ENCODE results near the gene RANGAP1. TPM values are rescaled to one million over a fixed set of nuclear protein-coding genes. Genes with fewer than 3 reads are reported as not detected.
A peak's percentile ranks its signal among the peaks of the same experiment; 100 is the strongest.

RANGAP1 gene
- total and polyA plus RNA-seq, 2 of the 8 experiments (the other 6 are each of a cell fraction or from before 2014, with no cell fraction given) = 121 to 171 TPM

DNA sequence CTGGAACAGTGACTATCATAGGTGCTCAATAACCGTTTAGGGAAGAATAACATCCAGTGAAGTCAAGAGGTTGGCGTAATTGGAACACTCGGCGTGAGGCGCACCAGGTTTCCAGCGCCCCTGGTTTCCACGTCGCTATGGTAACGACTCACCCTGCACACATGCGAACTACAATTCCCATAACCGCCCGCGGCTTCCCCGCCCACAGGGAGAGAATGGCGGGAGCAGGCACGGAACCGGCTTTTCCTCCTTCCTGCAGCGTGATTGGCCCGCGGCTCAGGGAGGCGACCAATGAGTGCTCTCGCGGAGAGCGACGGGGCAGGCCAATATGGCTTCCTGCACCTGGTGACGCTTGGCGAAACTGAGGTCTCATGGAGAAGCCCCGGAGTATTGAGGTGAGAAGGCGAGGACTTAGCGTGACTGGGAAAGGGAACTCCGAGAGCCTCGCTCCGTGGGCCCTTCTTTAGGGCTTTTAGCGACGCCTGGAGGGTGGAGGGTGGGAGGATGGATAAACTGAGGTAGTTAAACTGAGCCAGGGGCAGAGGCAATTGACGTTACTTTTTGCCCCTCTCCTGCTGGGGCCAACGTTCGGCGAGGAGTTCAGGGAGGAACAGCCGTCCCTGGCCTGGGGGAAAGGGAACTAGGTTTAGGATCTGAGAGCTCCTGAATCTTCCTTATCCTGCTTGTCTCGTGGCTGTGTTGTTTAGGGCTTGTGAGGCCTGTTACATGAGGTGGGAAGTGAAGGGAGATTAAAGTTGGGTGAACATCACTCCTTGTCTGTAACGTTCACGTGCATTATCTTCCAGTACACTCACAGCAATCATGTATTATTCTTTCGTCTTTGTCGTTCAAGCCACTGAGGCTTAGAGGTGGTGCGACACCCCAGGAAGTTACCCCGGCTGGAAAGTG is 80.7 kb downstream of the RANGAP1 start, which contains the start of gene L3MBTL2 (continued):
- TF ChIP-seq EP300 (IDR thresholded peaks at IDR 0.05; ENCODE audit: borderline replicate concordance in 1 of 2, low read depth in 2 of 2, low read length in 2 of 2) = no peak
- peak; percentile 93 for TF ChIP-seq TAF1 (IDR thresholded peaks at IDR 0.05; ENCODE audit: low read depth, low read length)
- no peak for TF ChIP-seq CHD1 (IDR thresholded peaks at IDR 0.05; ENCODE audit: low read depth, low read length)
- no peak for TF ChIP-seq BACH1 (IDR thresholded peaks at IDR 0.05; ENCODE audit: low read length)
- TF ChIP-seq MAFK (IDR thresholded peaks at IDR 0.05; ENCODE audit: low read depth, low read length) = no peak
- TF ChIP-seq TBP (IDR thresholded peaks at IDR 0.05; ENCODE audit: low read depth, low read length) = peak; percentile 80
- TF ChIP-seq RAD21 (IDR thresholded peaks at IDR 0.05 in 1 of 2, conservative IDR thresholded peaks at IDR 0.05 in 1 of 2; ENCODE audit: low read depth in 2 of 2, low read length in 2 of 2) = no peak
- no peak for TF ChIP-seq JUND (IDR thresholded peaks at IDR 0.05; ENCODE audit: low read length)
- TF ChIP-seq CTBP2 (IDR thresholded peaks at IDR 0.05; ENCODE audit: borderline replicate concordance, insufficient read depth, insufficient read length, low read length) = no peak
- no peak for TF ChIP-seq EZH2 (IDR thresholded peaks at IDR 0.05; ENCODE audit: low read depth, low read length, severe bottlenecking)
- TF ChIP-seq CREB1 (IDR thresholded peaks at IDR 0.05) = 0 out of 2 replicates have a peak, but pooled peaks have one; percentile 30
- no peak for TF ChIP-seq EGR1 (IDR thresholded peaks at IDR 0.05; ENCODE audit: borderline replicate concordance, low read depth, low read length)
- no peak for TF ChIP-seq HDAC6 (IDR thresholded peaks at IDR 0.05; ENCODE audit: low read depth, low read length)
- TF ChIP-seq TAF7 (optimal IDR thresholded peaks at IDR 0.05; ENCODE audit: borderline replicate concordance, low read depth, low read length) = peak; percentile 71
- TF ChIP-seq SIRT6 (IDR thresholded peaks at IDR 0.05; ENCODE audit: low read length) = no peak
- TF ChIP-seq RFX5 (IDR thresholded peaks at IDR 0.05; ENCODE audit: borderline replicate concordance, low read depth, low read length) = no peak
- TF ChIP-seq HDAC2 (IDR thresholded peaks at IDR 0.05; ENCODE audit: borderline replicate concordance in 1 of 2, low read depth in 2 of 2, low read length in 2 of 2) = peak in 1 of 2 experiments; percentile 91; a peak in 1 of 4 replicates
- TF ChIP-seq ZNF274 (IDR thresholded peaks at IDR 0.05; ENCODE audit: borderline replicate concordance, extremely low read depth, low read length) = no peak
- peak; percentile 97 for TF ChIP-seq YY1 (IDR thresholded peaks at IDR 0.05; ENCODE audit: low read depth, low read length)
- no peak for TF ChIP-seq BCL11A (IDR thresholded peaks at IDR 0.05; ENCODE audit: low read depth in 2 of 2, low read length in 2 of 2)
- peak; percentile 87 for TF ChIP-seq SP1 (IDR thresholded peaks at IDR 0.05; ENCODE audit: low read depth, low read length)
- no peak for TF ChIP-seq SRF (IDR thresholded peaks at IDR 0.05; ENCODE audit: low read depth, low read length)
- TF ChIP-seq, protein P1, sequence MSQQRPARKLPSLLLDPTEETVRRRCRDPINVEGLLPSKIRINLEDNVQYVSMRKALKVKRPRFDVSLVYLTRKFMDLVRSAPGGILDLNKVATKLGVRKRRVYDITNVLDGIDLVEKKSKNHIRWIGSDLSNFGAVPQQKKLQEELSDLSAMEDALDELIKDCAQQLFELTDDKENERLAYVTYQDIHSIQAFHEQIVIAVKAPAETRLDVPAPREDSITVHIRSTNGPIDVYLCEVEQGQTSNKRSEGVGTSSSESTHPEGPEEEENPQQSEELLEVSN (IDR thresholded peaks at IDR 0.05) = peak; percentile 87
